ENCODE measurements around the gene MERTK. TPM values are rescaled to one million over a fixed set of nuclear protein-coding genes. Genes with fewer than 3 reads are reported as not detected.
"Not testable (repeated sequence)": the region's sequence is repeated elsewhere in the genome, so short reads cannot be mapped to it uniquely, and the experiment has no call there.

The MERTK gene
- total RNA-seq, 1 donor from 2014 or later = 4.7 TPM

DNA sequence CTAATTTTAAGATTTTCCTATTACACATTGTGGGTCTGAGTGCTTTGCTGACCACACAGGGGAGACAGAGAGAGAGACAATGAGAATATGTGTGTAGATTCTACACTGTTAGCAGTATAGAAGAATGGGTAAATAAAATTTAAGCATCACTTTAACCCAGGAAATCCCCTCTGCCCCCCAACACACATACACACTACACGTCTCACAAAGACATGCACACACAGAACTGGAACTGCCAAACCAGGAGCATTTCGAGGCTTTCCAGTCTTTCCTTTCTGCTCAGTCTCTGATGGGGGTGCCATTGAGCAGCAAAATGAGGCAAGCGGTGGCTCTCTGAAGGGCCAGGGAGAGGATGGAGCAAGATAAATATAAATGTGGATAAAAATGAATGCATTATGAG lies 2.5 kb downstream of the MERTK start:
- H3K9me3 ChIP-seq (replicated peaks) = no peaks in the 10 kb centered on the region
- H3K36me3 ChIP-seq = no peaks in the 10 kb centered on the region
- peak overlapping the region; percentile 95 for H3K27ac ChIP-seq (replicated peaks)
- H3K4me1 ChIP-seq = peaks cover 86% of the 10 kb centered on the region
- H3K4me3 ChIP-seq = peak overlapping the region; percentile 97
- TF ChIP-seq CTCF (IDR thresholded peaks at IDR 0.05; ENCODE audit: borderline replicate concordance) = peak; percentile 47
- intact Hi-C loops (cut with micrococcal nuclease) = no loop called here
- no peaks in the 10 kb centered on the region for H3K27me3 ChIP-seq (ENCODE audit: low read depth)
- DNase-seq = no peak

- no peak for TF ChIP-seq CTCF (IDR thresholded peaks at IDR 0.05; ENCODE audit: borderline replicate concordance)
- no peak overlapping the region for H3K4me3 ChIP-seq
- H3K27ac ChIP-seq (replicated peaks) = peak overlapping the region; percentile 65
- no peaks in the 10 kb centered on the region for H3K27me3 ChIP-seq (ENCODE audit: low read depth)
- no peak for DNase-seq
- no peaks in the 10 kb centered on the region for H3K9me3 ChIP-seq (replicated peaks)
- no peaks in the 10 kb centered on the region for H3K36me3 ChIP-seq
- peaks cover 93% of the 10 kb centered on the region for H3K4me1 ChIP-seq
- intact Hi-C loops (cut with micrococcal nuclease) = no loop called here
Measured at GRCh38 chr2:111903516-111903915, 5.1 kb downstream of the MERTK start.

DNA sequence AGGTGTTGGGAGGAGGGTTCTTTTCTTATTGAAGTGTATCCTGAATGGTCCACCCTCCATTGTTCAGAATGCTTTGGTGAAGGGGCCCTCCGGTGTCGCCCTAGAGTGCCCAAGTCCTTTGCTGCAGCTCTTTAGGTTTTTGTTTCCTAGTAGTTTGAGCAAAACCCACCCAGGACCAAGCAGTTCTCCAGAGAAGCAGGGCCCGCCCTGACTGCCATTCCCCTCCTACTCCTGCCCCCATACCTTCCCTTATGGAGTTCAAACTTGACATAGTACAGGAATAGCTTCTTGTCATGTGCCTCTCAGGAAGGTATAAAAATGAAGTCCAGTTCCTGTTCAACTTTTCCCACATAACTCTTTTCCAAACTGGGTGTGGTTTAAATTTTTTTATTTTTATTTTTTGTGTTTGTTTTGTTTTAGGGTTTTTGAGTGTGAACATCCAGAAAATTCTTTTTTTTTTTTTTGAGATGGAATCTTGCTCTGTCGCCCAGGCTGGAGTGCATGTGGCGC lies 5.6 kb downstream of the MERTK start:
- Histone ChIP-seq H3K27me3 (ENCODE audit: low read depth) (no peaks in the 10 kb centered on the region), H3K4me1 (peaks cover 93% of the 10 kb centered on the region), H3K9me3 (replicated peaks) (no peaks in the 10 kb centered on the region), H3K4me3 (no peak overlapping the region), H3K27ac (replicated peaks) (peak overlapping the region; percentile 65), H3K36me3 (no peaks in the 10 kb centered on the region)
- no peak for DNase-seq
- intact Hi-C loops (cut with micrococcal nuclease) = no loop called here
- TF ChIP-seq CTCF (IDR thresholded peaks at IDR 0.05; ENCODE audit: borderline replicate concordance) = no peak

GRCh38 chr2:111904726-111905474 lies 6.5 kb downstream of the MERTK start:
- no peaks in the 10 kb centered on the region for H3K27me3 ChIP-seq (ENCODE audit: low read depth)
- peaks cover 93% of the 10 kb centered on the region for H3K4me1 ChIP-seq
- H3K27ac ChIP-seq (replicated peaks) = peak overlapping the region; percentile 65
- DNase-seq = no peak
- no peak overlapping the region for H3K4me3 ChIP-seq
- no peaks in the 10 kb centered on the region for H3K36me3 ChIP-seq
- TF ChIP-seq CTCF (IDR thresholded peaks at IDR 0.05; ENCODE audit: borderline replicate concordance) = no peak
- no peaks in the 10 kb centered on the region for H3K9me3 ChIP-seq (replicated peaks)
- intact Hi-C loops (cut with micrococcal nuclease) = no loop called here

DNA sequence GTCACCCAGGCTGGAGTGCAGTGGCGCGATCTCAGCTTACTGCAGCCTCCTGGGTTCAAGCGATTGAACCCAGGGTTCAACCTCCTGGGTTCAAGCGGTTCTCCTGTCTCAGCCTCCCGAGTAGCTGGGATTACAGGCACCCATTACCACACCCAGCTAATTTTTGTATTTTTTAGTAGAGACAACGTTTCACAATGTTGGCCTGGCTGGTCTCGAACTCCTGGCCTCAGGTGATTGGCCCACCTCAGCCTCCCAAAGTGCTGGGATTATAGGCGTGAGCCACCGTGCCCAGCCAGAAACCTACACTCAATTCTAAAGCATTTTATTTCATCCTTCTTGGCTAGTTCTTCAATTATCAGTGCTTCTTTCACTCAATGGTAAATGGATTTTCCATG lies 7.1 kb downstream of the MERTK start:
- H3K36me3 ChIP-seq; DNase-seq; H3K9me3 ChIP-seq (replicated peaks); intact Hi-C loops (cut with micrococcal nuclease); H3K27me3 ChIP-seq (ENCODE audit: low read depth); H3K4me3 ChIP-seq: not testable (repeated sequence)
- H3K27ac ChIP-seq (replicated peaks) = peak overlapping the region; percentile 65
- H3K4me1 ChIP-seq = peaks cover 93% of the 10 kb centered on the region

DNA sequence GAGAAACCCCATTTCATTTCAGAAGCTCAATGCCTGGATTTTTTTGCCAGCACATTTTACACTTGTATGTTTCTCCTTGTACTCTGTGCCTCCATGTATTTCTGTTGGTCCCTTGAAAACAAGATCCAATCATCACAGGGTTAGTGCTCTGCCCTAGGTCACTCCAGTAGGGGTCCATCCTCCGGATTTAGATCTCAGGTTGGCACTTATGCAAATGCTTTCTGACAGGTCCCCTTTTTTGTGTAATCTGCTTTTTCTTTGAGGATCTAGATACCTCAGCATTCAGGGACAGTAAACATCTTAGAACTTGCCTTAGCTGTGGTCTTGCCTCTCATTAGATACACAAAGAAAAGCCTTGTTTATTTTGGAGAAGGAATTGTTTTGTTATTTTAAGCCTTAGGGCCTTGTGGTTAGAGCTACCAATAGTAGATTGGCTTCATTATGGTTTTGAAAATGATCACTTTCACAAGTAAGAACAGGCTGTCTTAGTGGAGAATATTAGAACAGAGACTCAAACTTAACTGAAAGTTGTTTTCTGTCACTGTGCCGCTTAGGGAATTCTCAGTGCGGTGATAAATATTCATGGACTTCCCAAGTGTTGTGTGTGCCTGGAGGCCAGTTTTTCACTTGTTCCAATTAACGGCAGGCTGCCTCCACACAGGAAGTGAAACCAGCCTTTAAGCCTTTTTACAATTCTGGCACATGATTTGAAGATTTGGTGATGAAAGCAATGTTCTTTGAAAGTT lies 7.8 kb downstream of the MERTK start:
- Histone ChIP-seq H3K9me3 (replicated peaks) (no peaks in the 10 kb centered on the region), H3K27me3 (ENCODE audit: low read depth) (no peaks in the 10 kb centered on the region), H3K4me3 (no peak overlapping the region), H3K27ac (replicated peaks) (peak overlapping the region; percentile 65), H3K4me1 (peaks cover 93% of the 10 kb centered on the region), H3K36me3 (no peaks in the 10 kb centered on the region)
- no peak for TF ChIP-seq CTCF (IDR thresholded peaks at IDR 0.05; ENCODE audit: borderline replicate concordance)
- intact Hi-C loops (cut with micrococcal nuclease) = no loop called here
- DNase-seq = no peak
